HG03097 (cell line): ENCODE measurements around the gene GET3.
"Not testable (repeated sequence)": the region's sequence is repeated elsewhere in the genome, so short reads cannot be mapped to it uniquely, and the experiment has no call there.

ENCODE experiments used
- ATAC-seq: cut with Tn5 transposase; IDR thresholded peaks from one replicate; pipeline ENCODE4 v1.9.1; 2021; ENCODE audit not compliant: unreplicated experiment, low FRiP score

Gene GET3

DNA sequence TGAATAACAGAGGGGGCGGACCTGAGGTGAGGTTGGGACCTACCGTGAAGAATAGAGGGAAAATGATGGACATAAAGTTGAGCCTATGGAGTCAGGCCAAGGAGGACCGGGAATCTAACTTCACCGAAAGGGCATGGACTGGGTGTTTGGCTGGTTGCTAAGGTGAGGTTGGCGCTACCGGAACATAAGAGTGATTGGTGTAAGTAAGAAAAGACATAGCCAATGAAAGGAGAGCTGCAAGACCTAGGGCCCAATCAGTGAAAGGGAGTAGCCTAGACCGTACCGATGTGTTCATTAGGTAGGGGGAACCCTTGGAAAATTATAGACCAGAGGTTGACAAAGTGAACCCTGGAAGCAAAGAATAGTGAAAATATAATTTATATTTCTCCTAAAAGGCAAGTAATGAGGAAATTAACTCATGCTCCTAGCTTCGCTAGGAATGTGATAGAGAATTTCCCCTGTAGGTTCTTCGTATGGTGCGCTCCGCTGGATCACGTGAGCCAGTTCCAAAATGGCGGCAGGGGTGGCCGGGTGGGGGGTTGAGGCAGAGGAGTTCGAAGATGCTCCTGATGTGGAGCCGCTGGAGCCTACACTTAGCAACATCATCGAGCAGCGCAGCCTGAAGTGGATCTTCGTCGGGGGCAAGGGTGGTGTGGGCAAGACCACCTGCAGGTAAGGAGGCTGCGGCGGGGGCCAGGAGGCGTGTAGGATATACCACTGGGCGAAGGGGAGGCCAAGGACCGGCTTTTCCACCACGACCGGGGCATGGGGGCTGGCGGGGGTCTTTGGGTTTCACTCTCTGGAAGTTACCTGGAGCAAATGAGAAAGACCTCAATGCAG lies at the start of gene GET3:
Gene GET3 (plus strand): TSS at position 503 of the 840 bp plus-strand sequence. CDS start 9 bp downstream, at position 512.
- peak; percentile 65 for ATAC-seq

DNA sequence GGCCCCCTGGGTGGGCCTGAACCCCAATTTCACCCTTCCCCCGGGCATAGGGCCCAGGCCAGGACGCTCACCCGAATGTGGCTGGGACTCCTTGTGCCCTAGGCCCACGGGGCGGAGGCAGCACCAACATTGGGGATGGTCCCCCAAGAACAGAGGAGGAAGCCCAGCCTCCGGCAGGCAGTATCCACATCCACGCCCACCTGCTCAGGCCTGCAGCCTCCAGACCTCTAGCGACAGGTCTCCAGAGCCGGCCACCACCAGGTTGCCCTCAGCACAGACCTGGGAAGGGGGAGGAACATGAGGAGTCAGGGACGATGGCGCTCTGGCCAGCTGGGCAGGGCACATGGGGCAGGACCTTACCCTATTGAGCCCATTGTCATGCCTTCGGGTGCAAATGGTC lies 48.3 kb upstream of the GET3 start:
- no peak for ATAC-seq

DNA sequence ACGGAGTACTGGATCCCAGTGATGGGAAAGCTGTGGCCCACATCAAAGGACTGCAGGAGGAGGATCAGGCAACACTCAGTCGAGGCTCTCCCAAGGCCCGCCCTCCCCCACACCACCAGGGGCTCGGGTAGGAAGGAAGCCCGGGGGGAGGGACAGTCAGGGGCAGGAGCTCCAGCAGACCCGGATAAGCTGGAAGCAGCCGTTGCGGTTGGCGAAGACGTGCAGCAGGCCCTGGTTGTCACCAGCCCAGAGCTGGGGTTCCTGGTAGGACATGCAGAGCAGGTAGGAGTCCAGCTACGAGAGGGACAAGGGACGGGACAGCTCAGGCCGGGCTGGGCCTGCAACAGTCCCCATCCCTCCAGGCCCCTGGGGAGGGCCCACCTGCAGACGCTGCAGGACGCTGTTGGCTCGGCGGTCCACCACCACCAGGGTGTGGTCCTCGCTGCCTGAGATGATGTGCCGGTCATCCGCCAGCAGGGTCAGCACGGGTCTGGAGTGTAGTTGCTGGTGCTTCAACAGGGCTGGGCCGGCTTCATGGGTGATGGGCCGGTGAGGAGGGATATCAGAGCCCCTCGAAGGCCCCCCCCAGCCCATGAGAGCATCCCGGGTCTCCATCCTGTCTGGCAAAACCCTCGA lies 47.6 kb upstream of the GET3 start:
- ATAC-seq: no peak

DNA sequence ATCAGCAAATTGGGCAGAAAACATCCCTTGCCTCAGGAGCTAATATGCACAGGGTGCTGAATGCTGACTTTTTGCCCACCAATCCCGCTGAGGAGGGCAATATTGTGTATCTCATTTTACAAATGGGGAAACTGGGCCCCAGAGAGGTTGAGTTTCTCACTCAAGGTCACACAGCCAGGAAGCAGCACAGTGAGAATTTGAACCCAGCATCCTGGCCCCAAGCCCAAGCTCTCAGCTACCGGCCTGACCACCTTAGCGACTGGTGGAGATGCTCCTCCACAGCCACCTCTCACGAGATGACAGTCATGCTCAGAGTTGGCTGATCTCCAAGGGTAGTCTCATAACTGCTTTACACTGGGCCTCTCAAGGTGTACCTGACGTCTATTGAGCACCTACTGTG lies 44.3 kb upstream of the GET3 start:
- no peak for ATAC-seq

DNA sequence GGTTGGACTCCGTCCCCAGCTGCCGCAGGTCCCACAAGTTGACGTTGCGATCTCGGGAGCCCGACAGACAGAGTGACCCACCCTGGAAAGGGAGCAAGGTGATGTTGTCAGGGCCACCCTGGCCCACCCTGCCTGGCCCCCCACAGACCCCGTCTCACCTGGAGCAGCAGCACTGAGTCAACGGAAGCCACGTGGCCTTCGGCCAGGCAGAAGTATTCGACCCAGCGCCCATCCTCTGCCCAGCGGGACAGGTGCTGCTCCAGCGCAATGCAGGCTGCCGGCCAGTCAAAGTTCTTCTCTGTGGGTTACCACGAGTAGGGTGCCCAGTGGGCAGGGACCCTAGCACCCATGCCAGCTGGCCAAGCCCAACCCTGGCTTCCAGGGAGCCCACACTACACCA lies 42.7 kb upstream of the GET3 start:
- no peak for ATAC-seq

DNA sequence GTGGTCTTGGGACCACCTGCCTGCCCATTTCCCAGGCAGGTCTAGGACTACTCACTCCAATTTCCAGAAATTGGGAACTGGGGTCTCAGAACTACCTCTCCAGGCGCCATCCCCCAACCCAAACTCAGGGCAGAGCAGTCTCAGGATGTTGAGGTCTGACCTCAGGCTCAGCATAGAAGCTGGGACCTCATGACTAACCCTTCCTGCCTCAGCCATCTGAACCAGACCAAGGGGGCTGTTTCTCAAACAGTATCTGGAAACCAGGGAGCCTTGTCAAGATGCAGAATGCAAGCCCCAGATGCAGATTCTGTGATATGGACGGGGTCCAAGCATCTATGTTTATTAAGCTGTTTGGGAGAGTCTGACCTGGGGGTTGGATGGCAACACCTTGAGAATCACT lies 42.2 kb upstream of the GET3 start:
- no peak for ATAC-seq

DNA sequence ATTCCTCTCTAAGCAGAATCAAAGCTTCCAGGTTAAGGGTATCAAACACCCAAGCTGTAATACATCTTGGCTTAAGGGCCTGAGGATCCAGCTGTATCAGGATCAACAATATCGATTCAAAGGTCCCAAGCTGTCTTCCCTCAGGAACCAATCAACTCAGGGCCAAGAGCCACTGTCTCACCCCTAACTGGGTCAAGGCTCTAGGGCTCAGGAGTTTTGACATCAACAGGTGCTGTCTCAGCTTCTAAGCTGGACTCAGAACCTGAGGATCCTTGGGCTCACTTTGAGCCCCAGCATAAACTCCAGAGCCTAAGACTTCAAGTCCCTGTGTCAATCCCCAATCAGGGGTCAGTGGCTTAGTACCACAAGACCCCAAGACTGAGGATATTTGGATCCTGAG lies 41.8 kb upstream of the GET3 start:
- no peak for ATAC-seq

DNA sequence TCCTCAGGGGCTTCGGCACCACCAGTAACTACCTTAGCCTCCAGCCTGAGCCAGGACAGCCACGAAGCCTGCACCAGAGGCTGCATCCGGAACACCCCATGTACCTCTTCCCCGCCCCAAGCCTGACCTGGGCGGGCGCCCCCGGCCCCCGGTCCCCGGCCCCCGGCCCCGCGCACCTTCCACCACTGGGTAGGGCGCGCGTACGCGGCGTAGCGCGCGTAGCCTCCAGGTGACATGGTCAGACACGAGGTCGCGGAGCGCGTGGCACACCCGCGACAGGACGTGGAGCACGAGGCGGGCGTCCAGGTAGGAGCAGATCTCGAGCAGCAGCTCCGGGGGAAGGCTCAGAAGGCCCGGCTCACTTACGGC lies 41.3 kb upstream of the GET3 start:
- ATAC-seq: peak; percentile 20

DNA sequence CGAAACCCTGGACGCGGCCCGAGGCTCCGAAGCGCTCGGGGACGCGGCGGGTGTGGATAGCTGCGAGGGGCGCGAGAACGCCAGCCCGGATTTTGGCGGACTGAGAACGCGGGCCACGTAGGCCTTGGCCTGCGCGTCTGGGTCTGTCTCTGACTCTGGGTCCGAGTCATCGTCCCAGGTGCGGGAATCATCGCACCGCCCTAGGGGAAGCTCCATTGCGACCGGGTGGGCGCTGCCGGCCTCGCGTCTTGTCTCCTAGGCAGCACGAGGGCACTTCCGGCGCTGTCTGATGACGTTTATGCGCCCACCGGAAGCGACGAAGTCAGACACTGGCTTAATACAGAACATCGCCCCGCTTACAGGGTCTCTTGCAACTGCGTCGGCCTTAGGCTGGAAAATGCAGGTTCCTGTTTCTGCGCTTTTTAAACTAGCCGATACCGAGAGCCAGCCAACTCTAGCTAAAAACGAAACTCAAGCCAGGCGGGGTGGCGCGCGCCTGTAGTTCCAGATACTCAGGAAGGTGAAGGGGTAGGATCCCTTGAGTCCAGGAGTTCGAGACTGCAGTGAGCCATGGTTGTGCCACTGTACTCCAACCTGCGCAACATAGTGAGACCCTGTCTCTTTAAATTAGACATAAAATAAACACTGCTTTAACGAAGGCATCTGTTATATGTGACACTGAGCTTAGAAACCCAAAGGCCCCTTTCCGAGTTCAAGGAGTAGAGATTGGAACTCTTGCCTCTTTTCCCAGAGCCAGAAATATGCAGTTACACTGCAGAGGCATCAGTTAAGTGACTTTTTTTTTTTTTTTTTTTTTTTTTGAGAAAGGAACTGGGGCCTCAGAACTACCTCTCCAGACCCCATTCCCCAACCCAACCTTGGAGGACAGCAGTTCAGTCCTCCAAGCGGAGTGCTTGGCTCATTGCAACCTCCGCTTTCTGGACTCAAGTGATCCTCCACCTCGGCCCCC lies 40.6 kb upstream of the GET3 start, which contains the start of gene FBXW9:
Gene FBXW9 (minus strand): TSS at position 266 of the 970 bp plus-strand sequence. CDS start 50 bp downstream, at position 216.
- ATAC-seq: peak; percentile 54

DNA sequence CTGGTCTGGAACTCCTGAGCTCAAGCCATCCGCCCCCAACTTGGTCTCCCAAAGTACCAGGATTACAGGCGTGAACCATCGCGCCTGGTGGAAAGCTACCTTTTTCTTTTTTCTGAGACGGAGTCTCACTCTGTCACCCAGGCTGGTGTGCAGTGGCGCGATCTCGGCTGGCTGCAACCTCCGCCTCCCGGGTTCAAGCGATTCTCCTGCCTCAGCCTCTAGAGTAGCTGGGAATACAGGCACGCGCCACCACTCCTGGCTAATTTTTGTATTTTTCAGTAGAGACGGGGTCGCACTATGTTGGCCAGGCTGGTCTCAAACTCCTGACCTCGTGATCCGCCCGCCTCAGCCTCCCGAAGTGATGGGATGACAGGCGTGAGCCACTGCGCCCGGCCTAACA lies 39.9 kb upstream of the GET3 start:
- not testable (repeated sequence) for ATAC-seq

DNA sequence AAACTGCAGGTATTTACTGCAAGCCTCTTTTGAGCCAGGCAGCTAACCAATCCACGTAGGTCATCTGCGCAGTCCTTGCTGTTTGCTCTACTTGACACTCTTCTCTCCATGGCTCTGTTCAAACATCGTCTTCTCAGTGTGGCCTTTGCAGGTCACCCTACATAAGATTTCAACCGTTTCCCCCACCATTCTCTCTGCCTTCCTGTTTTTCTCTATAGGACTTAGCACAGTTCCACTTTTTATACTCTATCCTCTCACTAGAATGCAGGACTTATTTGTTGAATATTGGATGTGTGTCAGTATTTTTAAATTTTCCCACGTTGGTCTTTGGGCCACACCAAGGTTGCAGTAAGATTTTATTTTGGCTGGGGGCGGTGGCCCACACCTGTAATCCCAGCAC lies 39.2 kb upstream of the GET3 start:
- ATAC-seq: no peak

DNA sequence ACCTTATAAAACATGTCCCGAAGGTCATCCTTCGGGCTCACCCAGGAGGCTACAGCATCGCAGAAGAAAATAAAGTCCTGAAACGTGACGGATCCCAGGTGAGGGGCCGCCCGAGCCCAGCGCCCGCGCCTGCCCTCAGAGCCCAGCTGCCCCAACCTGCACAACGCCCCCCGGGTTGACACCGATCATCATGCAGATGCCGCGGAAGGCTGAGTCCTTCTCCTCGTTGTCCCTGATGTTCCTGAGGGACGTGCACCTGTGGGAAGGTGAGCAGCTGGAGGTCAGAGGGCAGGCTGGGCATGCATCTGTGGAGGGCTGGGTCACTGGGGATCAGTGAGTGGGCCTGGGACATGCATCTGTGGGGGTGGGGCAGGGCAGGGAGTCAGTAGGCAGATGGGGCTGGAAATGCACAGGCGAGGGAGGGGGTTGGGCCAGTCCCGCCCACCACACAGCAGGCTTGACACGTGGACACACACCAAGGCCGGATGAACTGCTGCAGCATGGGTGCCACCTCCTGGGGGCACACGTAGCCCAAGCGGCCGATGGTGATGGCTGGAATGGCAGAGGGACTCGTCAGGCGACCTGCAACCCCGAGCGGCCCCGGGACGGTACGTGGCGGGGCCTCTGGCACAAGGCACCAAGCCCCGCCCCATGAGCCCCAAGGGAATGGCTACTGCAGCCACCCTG lies 35.6 kb upstream of the GET3 start:
- no peak for ATAC-seq

DNA sequence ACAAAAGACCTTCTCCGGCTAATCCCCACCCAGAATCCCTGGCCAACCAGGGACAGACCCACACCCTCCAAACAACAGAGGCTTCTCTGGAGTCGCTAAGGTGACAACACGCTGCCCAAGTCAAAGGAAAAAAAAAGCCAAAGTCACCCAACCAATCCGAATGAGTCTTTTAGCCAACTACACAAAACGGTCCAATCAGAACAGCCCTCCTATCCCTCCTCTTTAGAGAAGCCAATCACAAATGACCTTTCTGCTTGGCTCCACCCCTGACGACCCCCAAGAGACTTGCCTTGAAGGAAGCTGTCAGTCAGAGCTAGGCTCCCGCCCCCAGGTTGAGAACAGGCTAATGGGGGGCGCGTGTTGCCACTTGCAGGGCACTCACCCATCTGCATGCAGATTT lies 34.3 kb upstream of the GET3 start:
- no peak for ATAC-seq

DNA sequence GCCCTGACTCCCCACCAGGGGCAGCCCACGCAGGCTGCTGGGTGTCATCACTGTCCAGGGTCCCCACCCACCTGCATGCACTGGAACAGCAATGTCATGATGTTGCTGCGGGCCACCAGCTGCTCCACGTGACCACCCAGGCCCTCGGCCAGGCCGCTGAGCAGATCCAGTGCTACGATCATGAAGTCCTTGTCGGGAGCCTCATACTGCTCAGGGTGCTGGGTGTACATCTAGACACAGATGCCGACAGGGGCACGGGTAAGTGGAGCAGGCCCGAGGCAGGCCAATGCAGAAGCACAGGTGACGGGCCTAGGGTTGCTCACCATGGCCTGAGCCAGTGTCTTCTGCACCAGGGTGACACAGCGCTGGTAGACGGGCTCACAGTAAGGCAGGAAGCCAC lies 32.1 kb upstream of the GET3 start:
- ATAC-seq: no peak

DNA sequence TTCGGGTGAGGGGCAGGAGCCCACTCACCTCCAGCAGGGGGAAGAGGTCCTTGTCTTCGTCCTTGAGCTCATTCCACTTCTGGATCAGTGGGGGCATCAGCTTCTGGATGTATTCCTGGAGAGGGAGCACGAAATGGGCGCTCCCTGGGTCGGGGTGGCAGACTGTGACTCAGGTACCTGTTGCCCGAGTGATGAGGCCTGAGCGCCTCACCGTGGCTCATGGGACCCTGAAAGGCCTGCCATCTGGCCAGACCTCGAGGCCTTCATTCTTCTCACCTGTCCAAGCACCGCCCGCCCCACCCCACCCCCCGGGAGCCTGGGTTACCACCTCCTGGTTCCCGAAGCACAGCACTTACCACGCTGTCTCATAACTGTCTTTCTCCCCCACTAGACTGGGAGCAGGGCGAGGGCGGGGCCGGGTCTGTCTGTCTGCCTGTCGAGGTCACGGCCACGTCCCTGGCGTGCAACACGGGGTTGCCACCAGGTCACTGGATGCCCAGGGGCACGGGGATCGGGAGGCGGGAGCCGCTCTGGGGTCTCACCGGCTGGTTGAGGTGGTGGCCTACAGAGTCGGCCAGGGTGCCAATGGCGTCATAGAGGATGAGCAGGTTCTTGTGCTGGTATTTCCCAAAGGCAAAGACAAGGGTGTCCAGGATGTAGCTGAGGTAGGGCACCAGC lies 31.5 kb upstream of the GET3 start:
- ATAC-seq: no peak

DNA sequence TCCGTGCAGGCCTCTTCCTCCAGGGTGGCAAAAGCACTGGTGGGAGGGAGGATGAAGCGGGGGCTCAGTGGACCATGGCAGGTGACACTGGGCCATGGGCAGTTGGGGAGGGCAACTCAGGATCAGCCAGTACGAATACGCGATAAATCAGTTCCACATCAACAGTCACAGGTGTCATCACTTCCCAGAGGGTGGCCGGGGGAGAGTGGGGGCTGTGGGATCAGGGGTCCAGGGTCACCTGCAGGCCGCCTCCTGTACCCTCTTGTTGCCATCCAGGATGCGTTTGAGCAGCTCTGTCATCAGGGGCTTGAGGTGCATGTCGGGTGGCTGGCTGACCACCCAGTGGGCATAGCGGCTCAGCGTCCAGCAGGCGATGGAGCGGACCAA lies 31.0 kb upstream of the GET3 start:
- no peak for ATAC-seq

DNA sequence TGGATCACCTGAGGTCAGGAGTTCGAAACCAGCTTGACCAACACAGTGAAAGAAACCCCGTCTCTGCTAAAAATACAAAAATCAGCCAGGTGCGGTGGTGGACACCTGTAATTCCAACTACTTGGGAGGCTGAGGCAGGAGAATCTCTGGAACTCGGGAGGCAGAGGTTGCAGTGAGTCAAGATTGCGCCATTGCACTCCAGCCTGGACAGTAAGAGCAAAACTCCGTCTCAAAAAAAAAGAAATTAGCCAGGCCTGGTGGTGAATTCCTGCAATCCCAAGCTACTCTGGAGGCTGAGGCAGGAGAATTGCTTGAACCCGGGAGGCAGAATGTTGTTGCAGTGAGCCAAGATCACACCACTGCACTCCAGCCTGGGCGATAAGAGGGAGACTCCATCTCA lies 28.7 kb upstream of the GET3 start:
- ATAC-seq: no peak

DNA sequence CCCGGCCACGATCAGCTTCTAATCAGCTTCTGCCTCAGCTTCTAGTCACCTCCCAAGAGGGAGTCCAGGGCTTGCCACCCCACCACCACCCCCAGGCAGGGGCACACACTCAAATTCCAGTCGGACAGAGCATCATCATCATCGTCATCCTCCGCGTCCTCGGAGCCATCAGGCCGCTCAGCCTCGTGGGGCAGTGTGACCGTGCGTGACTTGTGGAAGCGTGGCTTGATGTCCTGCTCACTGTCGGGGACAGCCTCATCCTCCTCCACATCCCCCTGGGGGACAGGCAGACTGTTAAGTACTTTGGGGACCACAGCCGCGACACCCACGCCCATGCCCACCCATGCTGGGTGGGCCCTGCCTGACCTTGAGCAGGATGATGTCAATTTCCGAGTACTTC lies 26.1 kb upstream of the GET3 start:
- no peak for ATAC-seq

DNA sequence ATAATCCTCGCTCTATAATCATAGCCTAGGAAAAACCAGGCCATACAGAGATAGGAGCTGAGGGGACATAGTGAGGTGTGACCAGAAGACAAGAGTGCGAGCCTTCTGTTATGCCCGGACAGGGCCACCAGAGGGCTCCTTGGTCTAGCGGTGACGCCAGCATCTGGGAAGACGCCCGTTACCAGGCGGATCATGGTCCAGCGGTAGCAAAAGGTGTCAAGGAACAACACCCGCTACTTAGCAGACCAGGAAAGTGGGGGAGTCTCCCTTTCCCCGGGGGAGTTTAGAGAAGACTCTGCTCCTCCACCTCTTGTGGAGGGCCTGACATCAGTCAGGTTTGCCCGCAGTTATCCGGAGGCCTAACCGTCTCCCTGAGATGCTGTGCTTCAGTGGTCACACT lies 25.2 kb upstream of the GET3 start:
- not testable (repeated sequence) for ATAC-seq

DNA sequence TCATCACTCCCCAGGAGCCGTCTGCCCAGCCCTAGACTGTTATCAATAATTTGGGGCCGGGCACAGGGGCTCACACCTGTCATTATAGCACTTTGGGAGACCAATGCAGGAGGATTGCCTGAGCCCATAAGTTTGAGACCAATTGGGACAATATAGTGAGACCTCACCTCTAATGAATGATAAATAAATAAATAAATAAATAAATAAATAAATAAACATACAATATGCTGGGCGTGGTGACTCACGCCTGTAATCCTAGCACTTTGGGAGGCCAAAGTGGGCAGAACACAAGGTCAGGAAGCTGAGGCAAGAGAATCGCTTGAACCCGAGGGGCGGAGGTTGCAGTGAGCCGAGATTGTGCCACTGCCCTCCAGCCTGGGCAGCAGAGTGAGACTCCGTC lies 24.0 kb upstream of the GET3 start:
- ATAC-seq: not testable (repeated sequence)
